SK-N-SH treated with all-trans-retinoic acid at 6 μM for 48 hours (cell line): Measurements from ENCODE around the gene CCND2.

Experiments used
- ATAC-seq: fragments of 200-7000 bp; cut with Tn5 transposase; 3 replicates; pipeline ENCODE4 v1.9.1; 2020; ENCODE audit warnings: mild to moderate bottlenecking, moderate library complexity
- BACH2 ChIP-seq: fragments of 250-450 bp; sonication (Bioruptor Pico); IDR thresholded peaks from 2 replicates; pipeline ENCODE4 v1.9.0; 2021; ENCODE audit warnings: mild to moderate bottlenecking, borderline replicate concordance
- CREB5 ChIP-seq: fragments of 250-450 bp; sonication (Bioruptor Pico); IDR thresholded peaks from 2 replicates; pipeline ENCODE4 v1.5.1; 2020; ENCODE audit warnings: low read depth, mild to moderate bottlenecking, moderate library complexity
- CSDC2 ChIP-seq: fragments of 250-450 bp; sonication (Bioruptor Pico); IDR thresholded peaks from 2 replicates; pipeline ENCODE4 v1.5.0; 2020; ENCODE audit warnings: mild to moderate bottlenecking, moderate library complexity
- CSRNP3 ChIP-seq: fragments of 250-450 bp; sonication (Bioruptor Pico); IDR thresholded peaks from 2 replicates; pipeline ENCODE4 v1.5.1; 2021; ENCODE audit warnings: mild to moderate bottlenecking, moderate library complexity
- ESRRG ChIP-seq: fragments of 250-450 bp; sonication (Bioruptor Pico); IDR thresholded peaks from 2 replicates; pipeline ENCODE4 v1.6.1; 2021; ENCODE audit warnings: mild to moderate bottlenecking
- GLIS3 ChIP-seq: fragments of 250-450 bp; sonication (Bioruptor Pico); IDR thresholded peaks from 2 replicates; pipeline ENCODE4 v1.5.0; 2020; ENCODE audit warnings: mild to moderate bottlenecking, moderate library complexity
- ISL1 ChIP-seq: fragments of 250-450 bp; sonication (Bioruptor Pico); IDR thresholded peaks from 2 replicates; pipeline ENCODE4 v2.1.2; 2022; ENCODE audit warnings: mild to moderate bottlenecking, moderate library complexity
- OSR1 ChIP-seq: fragments of 250-450 bp; sonication (Bioruptor Pico); IDR thresholded peaks from 2 replicates; pipeline ENCODE4 v1.8.0; 2022; ENCODE audit warnings: moderate library complexity, mild to moderate bottlenecking, inconsistent platforms
- POU6F1 ChIP-seq: fragments of 250-450 bp; sonication (Bioruptor Pico); IDR thresholded peaks from 2 replicates; pipeline ENCODE4 v1.8.0; 2021; ENCODE audit warnings: low read depth, mild to moderate bottlenecking, moderate library complexity, borderline replicate concordance
- PPARA ChIP-seq: fragments of 250-450 bp; sonication (Bioruptor Pico); IDR thresholded peaks from 2 replicates; pipeline ENCODE4 v1.5.0; 2020; ENCODE audit warnings: mild to moderate bottlenecking, borderline replicate concordance
- RARB ChIP-seq: fragments of 250-450 bp; sonication (Bioruptor Pico); IDR thresholded peaks from 2 replicates; pipeline ENCODE4 v1.8.0; 2021; ENCODE audit warnings: mild to moderate bottlenecking, moderate library complexity
- SNAI2 ChIP-seq: fragments of 250-450 bp; sonication (Bioruptor Pico); IDR thresholded peaks from 2 replicates; pipeline ENCODE4 v1.5.0; 2020; ENCODE audit warnings: mild to moderate bottlenecking, moderate library complexity
- TCF4 ChIP-seq: fragments of 250-450 bp; sonication (Bioruptor Pico); IDR thresholded peaks from 2 replicates; pipeline ENCODE4 v1.8.0; 2021; ENCODE audit warnings: mild to moderate bottlenecking, moderate library complexity, borderline replicate concordance
- TOX ChIP-seq: fragments of 250-450 bp; sonication (Bioruptor Pico); IDR thresholded peaks from 2 replicates; pipeline ENCODE4 v1.8.0; 2021; ENCODE audit warnings: mild to moderate bottlenecking, moderate library complexity, borderline replicate concordance
- TSHZ2 ChIP-seq: fragments of 250-450 bp; sonication (Bioruptor Pico); IDR thresholded peaks from 2 replicates; pipeline ENCODE4 v1.5.0; 2020; ENCODE audit warnings: mild to moderate bottlenecking, moderate library complexity
- ZFP3 ChIP-seq: fragments of 250-450 bp; sonication (Bioruptor Pico); IDR thresholded peaks from 2 replicates; pipeline ENCODE4 v1.5.0; 2020; ENCODE audit warnings: mild to moderate bottlenecking, moderate library complexity
- ZFP30 ChIP-seq: fragments of 450-650 bp; formaldehyde crosslinking; IDR thresholded peaks from 2 replicates; pipeline ENCODE4 v1.5.0; 2022; ENCODE audit warnings: mild to moderate bottlenecking, moderate library complexity
- ZNF70 ChIP-seq: fragments of 450-650 bp; formaldehyde crosslinking; IDR thresholded peaks from 2 replicates; pipeline ENCODE4 v1.5.0; 2020; ENCODE audit warnings: mild to moderate bottlenecking, moderate library complexity
- ZNF8 ChIP-seq: fragments of 450-650 bp; formaldehyde crosslinking; IDR thresholded peaks from 2 replicates; pipeline ENCODE4 v1.5.0; 2020; ENCODE audit warnings: mild to moderate bottlenecking, moderate library complexity
- TF ChIP-seq, protein P1 (sequence below): fragments of 250-450 bp; sonication (Bioruptor Pico); IDR thresholded peaks from 2 replicates; pipeline ENCODE4 v1.8.0; 2020; ENCODE audit warnings: mild to moderate bottlenecking, moderate library complexity, borderline replicate concordance

CCND2 gene

DNA sequence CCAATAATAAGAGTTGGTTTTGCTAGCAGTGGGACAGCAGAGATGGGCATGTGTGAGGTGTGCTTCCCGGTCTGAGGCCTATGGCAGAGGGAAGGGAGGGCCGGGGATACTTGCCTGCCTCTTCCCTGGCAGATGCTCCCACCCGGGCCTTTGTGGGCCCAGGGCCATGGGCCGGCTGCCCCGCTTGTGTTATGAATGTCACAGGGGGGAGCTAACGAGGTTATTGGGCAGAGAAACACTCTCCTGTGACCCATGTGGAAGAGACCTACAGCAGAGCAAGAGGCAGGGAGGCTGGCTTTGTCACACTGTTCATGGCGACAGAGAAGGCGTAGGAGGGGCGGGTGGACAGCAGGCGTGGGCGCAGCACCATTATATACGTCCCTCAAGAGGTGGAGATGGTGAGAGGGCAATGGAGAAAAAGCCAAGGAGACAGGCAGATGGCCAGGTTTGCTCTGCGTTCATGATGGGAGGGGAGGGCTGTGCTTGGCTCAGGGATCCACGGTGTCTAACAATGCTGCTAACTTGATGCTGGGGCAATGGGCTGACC lies 13.3 kb downstream of the CCND2 start (continued):
- TF ChIP-seq TSHZ2 (CRISPR knock-in tag) = no peak
- no peak for TF ChIP-seq ZNF70 (CRISPR knock-in tag)
- TF ChIP-seq TCF4 = no peak

DNA sequence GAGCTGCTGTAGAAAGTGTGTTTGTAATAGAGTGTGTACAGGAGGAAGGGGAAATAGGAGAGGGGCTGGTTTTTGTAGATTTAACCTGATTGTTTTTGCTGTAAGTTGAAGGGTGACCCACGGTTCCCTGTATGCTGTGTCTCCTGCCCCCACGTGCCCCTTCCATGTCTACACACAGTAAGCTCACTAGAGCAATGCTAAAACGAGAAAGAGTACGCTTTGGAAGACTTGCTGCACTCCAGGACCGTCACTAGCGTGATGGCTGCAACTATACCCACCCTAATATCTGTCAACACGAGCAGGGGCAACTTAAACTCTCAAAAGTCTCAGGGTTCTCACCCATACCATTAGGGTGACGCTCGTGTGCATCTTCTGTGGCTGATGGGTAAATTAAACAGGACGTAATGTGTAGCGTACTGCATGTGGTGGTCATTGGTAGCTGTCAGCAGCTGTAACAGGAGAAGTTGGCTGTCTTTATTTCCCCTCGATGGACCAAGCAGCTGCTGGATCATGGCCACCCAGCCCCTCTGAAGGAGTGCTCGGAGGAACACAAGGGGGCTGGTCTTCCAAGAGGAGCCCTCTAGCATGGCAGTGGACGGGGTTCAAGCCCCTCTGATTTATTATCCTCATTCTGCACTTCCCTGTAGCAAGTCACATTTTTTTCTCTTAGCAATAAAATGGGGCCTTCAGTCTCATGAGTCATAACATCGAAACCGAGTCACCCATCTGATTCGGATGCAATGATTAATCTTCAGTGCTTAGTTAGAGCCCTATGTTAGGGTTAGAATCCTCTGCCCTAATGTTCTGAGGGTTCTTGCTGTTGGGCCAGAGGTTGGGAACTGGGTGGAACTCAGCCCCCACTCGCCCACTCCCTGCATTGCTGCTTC lies 14.0 kb downstream of the CCND2 start:
- TF ChIP-seq TOX (CRISPR knock-in tag) (no peak), CSDC2 (CRISPR knock-in tag) (no peak), TCF4 (no peak), BACH2 (CRISPR knock-in tag) (no peak)
- no peak for ATAC-seq

GRCh38 chr12:4288296-4289131 lies 15.0 kb downstream of the CCND2 start:
- TF ChIP-seq PPARA (CRISPR knock-in tag) (no peak), ZNF70 (CRISPR knock-in tag) (no peak), TCF4 (no peak), POU6F1 (no peak), GLIS3 (CRISPR knock-in tag) (no peak), ZFP3 (CRISPR knock-in tag) (no peak), CSDC2 (CRISPR knock-in tag) (no peak), OSR1 (CRISPR knock-in tag) (no peak), CSRNP3 (no peak), CREB5 (CRISPR knock-in tag) (no peak), ZNF8 (no peak)
- TF ChIP-seq, protein P1, sequence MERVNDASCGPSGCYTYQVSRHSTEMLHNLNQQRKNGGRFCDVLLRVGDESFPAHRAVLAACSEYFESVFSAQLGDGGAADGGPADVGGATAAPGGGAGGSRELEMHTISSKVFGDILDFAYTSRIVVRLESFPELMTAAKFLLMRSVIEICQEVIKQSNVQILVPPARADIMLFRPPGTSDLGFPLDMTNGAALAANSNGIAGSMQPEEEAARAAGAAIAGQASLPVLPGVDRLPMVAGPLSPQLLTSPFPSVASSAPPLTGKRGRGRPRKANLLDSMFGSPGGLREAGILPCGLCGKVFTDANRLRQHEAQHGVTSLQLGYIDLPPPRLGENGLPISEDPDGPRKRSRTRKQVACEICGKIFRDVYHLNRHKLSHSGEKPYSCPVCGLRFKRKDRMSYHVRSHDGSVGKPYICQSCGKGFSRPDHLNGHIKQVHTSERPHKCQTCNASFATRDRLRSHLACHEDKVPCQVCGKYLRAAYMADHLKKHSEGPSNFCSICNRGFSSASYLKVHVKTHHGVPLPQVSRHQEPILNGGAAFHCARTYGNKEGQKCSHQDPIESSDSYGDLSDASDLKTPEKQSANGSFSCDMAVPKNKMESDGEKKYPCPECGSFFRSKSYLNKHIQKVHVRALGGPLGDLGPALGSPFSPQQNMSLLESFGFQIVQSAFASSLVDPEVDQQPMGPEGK (CRISPR knock-in tag) = no peak
- no peak for ATAC-seq

DNA sequence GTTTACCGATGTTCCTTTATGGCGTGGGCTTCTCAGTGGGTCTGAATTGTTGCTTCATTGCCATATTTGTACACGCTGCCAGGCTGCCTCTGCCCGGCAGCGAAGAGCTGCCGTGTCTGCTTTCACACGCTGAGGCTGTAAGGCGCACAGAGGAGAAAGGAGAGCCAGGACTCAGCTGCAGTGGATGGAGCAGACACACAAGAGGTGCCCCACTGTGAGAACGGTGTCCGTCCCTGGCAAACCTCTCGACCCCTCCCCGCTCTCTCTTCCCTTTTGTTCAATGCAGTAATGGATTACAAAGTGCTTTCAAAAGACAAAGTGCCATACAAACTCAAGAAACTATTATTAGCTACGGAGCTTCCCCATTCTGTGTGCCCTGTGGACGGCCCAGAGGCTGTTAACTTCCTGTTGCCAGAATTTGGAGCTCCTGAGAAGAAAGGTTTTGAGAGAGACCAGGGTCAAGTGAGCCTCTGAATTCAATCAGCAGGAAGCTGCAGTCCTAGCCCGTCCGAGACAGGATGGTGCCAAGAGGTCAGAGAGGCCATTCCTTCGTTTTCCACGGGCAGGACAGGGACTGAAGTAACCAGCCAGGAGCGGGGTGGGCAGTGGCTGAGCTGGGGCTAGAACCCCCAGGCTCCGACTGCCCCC lies 15.8 kb downstream of the CCND2 start:
- ATAC-seq = no peak; the same call in 2 of the 3 replicates
- TF ChIP-seq SNAI2 (CRISPR knock-in tag) (no peak), ZFP30 (CRISPR knock-in tag) (no peak), GLIS3 (CRISPR knock-in tag) (no peak), PPARA (CRISPR knock-in tag) (no peak), ZFP3 (CRISPR knock-in tag) (no peak), RARB (CRISPR knock-in tag) (no peak), ESRRG (CRISPR knock-in tag) (no peak), TCF4 (no peak), CREB5 (CRISPR knock-in tag) (no peak), CSRNP3 (no peak), ISL1 (no peak), ZNF70 (CRISPR knock-in tag) (no peak), OSR1 (CRISPR knock-in tag) (no peak), ZNF8 (no peak)
